Measurements from ENCODE around the gene RAP2A.

Gene RAP2A

GRCh38 chr13:97515643-97516042 is 81.7 kb downstream of the RAP2A start:
- H3K27ac ChIP-seq (ENCODE audit: low read depth, low read length, severe bottlenecking), result no peak overlapping the region
- no peaks in the 10 kb centered on the region for H3K4me1 ChIP-seq (ENCODE audit: control insufficient read depth, insufficient read depth, low read length, poor library complexity, severe bottlenecking)
- 100% methylated on average over 1 of the region's 1 CpG for WGBS, 2 experiments (ENCODE audit: insufficient coverage in 2 of 2)
- H3K9me3 ChIP-seq (ENCODE audit: control insufficient read depth, low read length), result peaks cover 3% of the 10 kb centered on the region
- H3K4me3 ChIP-seq (ENCODE audit: extremely low read depth, insufficient read depth, low read length, poor library complexity, severe bottlenecking), result no peak overlapping the region
- no peaks in the 10 kb centered on the region for H3K36me3 ChIP-seq (ENCODE audit: control insufficient read depth, insufficient read depth, low read length)

- no peaks in the 10 kb centered on the region for H3K36me3 ChIP-seq (ENCODE audit: control insufficient read depth, insufficient read depth, low read length)
- no peak overlapping the region for H3K27ac ChIP-seq (ENCODE audit: low read depth, low read length, severe bottlenecking)
- H3K9me3 ChIP-seq (ENCODE audit: control insufficient read depth, low read length), result no peaks in the 10 kb centered on the region
- WGBS, 2 experiments (ENCODE audit: insufficient coverage in 2 of 2), result 67 to 90% methylated on average over 1 of the region's 1 CpG
- no peak overlapping the region for H3K4me3 ChIP-seq (ENCODE audit: extremely low read depth, insufficient read depth, low read length, poor library complexity, severe bottlenecking)
- H3K4me1 ChIP-seq (ENCODE audit: control insufficient read depth, insufficient read depth, low read length, poor library complexity, severe bottlenecking), result no peaks in the 10 kb centered on the region
These were observed 84.0 kb downstream of the RAP2A start for GRCh38 chr13:97517967-97518366.
